ENCODE measurements around the gene RARB. TPM values are rescaled to one million over a fixed set of nuclear protein-coding genes. Genes with fewer than 3 reads are reported as not detected.

The RARB gene
- total and polyA plus RNA-seq, 9 of the 15 experiments (the other 6 are each of a cell fraction or from before 2014, with no cell fraction given) = 0.15 to 1.3 (median 0.27) TPM

- Histone ChIP-seq H3K27ac (ENCODE audit: extremely low read depth, low read depth, low read length) (no peak overlapping the region), H3K27me3 (ENCODE audit: control insufficient read depth in 2 of 2, insufficient read depth in 2 of 2, low read length in 2 of 2) (peaks cover 4 to 14% of the 10 kb centered on the region in 2 experiments; a peak in 3 of 5 replicates), H3K9ac (ENCODE audit: insufficient read depth in 1 of 2, low read depth in 2 of 2, low read length in 2 of 2) (no peak overlapping the region), H3K4me3 (no peak overlapping the region), H3K4me1 (replicated peaks in 1 of 2; ENCODE audit: control insufficient read depth in 2 of 2, insufficient read depth in 2 of 2, low read length in 2 of 2) (no peaks in the 10 kb centered on the region), H3K36me3 (ENCODE audit: control insufficient read depth, insufficient read depth, low read length) (no peaks in the 10 kb centered on the region), H3K79me2 (ENCODE audit: control insufficient read depth, insufficient read depth, low read length) (no peaks in the 10 kb centered on the region), H4K20me1 (replicated peaks; ENCODE audit: control insufficient read depth, insufficient read depth, low read length) (no peaks in the 10 kb centered on the region), H2AFZ (ENCODE audit: low read depth, low read length) (no peak overlapping the region), H3K4me2 (ENCODE audit: insufficient read depth, low read length) (no peak overlapping the region), H3K9me3 (replicated peaks; ENCODE audit: control insufficient read depth, insufficient read depth, low read depth, low read length) (no peaks in the 10 kb centered on the region), H3K9me1 (ENCODE audit: control insufficient read depth, insufficient read depth, low read length) (no peaks in the 10 kb centered on the region)
- CTCF ChIA-PET (ENCODE audit: low intra/inter-chr PET ratio) = no interaction called here
- BruUV-seq (replicated peaks) = no TSS peak
- intact Hi-C loops (cut with micrococcal nuclease) = loop anchor here (10.0 kb wide), 1 partner anchor 446 kb away; no protein-coding TSS in a partner anchor
- WGBS (ENCODE audit: insufficient coverage, low coverage, missing lambda C conversion rate) = 1% methylated on average over 11 of the region's 11 CpGs
- peak in 1 of 4 experiments; percentile 28 for DNase-seq (ENCODE audit: extremely low read depth in 1 of 4, low spot score in 3 of 4)
- FAIRE-seq = no peak
- POLR2A ChIA-PET = no interaction called here
- in situ Hi-C loops (cut with MboI) = no loop called here
- ATAC-seq = peak; percentile 66
- TF ChIP-seq ZNF76 (CRISPR knock-in tag; IDR thresholded peaks at IDR 0.05; ENCODE audit: borderline replicate concordance) = no peak
- TF ChIP-seq CEBPG (CRISPR knock-in tag; IDR thresholded peaks at IDR 0.05) = no peak
- peak in 1 of 2 experiments; percentile 52; a peak in 2 of 4 replicates for TF ChIP-seq CEBPG (tag; conservative IDR thresholded peaks at IDR 0.05 in 1 of 2, IDR thresholded peaks at IDR 0.05 in 1 of 2)
- TF ChIP-seq TOE1 (IDR thresholded peaks at IDR 0.05; ENCODE audit: borderline replicate concordance) = no peak
- no peak for TF ChIP-seq TOE1 (CRISPR knock-in tag; IDR thresholded peaks at IDR 0.05; ENCODE audit: borderline replicate concordance, low read depth)
- TF ChIP-seq PTTG1 (tag; IDR thresholded peaks at IDR 0.05; ENCODE audit: low read depth) = no peak
- TF ChIP-seq, protein P1, sequence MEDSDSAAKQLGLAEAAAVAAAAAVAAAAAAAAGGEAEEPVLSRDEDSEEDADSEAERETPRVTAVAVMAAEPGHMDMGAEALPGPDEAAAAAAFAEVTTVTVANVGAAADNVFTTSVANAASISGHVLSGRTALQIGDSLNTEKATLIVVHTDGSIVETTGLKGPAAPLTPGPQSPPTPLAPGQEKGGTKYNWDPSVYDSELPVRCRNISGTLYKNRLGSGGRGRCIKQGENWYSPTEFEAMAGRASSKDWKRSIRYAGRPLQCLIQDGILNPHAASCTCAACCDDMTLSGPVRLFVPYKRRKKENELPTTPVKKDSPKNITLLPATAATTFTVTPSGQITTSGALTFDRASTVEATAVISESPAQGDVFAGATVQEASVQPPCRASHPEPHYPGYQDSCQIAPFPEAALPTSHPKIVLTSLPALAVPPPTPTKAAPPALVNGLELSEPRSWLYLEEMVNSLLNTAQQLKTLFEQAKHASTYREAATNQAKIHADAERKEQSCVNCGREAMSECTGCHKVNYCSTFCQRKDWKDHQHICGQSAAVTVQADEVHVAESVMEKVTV (CRISPR knock-in tag; IDR thresholded peaks at IDR 0.05) = no peak
- TF ChIP-seq ZNF184 (CRISPR knock-in tag; IDR thresholded peaks at IDR 0.05) = no peak
- no peak for TF ChIP-seq TGIF2 (CRISPR knock-in tag; IDR thresholded peaks at IDR 0.05)
- TF ChIP-seq ZNF830 (CRISPR knock-in tag; IDR thresholded peaks at IDR 0.05) = no peak
- TF ChIP-seq MAFF (IDR thresholded peaks at IDR 0.05; ENCODE audit: low read length) = no peak
- TF ChIP-seq NFIC (IDR thresholded peaks at IDR 0.05) = peak; percentile 33; the same call in 1 of the 2 replicates
- no peak for TF ChIP-seq ZNF239 (CRISPR knock-in tag; IDR thresholded peaks at IDR 0.05)
- TF ChIP-seq ZNF668 (CRISPR knock-in tag; IDR thresholded peaks at IDR 0.05) = no peak
- no peak for TF ChIP-seq U2AF2 (optimal IDR thresholded peaks at IDR 0.05; ENCODE audit: low read depth, low read length)
- no peak for TF ChIP-seq CXXC5 (CRISPR knock-in tag; IDR thresholded peaks at IDR 0.05)
- TF ChIP-seq, protein P2, sequence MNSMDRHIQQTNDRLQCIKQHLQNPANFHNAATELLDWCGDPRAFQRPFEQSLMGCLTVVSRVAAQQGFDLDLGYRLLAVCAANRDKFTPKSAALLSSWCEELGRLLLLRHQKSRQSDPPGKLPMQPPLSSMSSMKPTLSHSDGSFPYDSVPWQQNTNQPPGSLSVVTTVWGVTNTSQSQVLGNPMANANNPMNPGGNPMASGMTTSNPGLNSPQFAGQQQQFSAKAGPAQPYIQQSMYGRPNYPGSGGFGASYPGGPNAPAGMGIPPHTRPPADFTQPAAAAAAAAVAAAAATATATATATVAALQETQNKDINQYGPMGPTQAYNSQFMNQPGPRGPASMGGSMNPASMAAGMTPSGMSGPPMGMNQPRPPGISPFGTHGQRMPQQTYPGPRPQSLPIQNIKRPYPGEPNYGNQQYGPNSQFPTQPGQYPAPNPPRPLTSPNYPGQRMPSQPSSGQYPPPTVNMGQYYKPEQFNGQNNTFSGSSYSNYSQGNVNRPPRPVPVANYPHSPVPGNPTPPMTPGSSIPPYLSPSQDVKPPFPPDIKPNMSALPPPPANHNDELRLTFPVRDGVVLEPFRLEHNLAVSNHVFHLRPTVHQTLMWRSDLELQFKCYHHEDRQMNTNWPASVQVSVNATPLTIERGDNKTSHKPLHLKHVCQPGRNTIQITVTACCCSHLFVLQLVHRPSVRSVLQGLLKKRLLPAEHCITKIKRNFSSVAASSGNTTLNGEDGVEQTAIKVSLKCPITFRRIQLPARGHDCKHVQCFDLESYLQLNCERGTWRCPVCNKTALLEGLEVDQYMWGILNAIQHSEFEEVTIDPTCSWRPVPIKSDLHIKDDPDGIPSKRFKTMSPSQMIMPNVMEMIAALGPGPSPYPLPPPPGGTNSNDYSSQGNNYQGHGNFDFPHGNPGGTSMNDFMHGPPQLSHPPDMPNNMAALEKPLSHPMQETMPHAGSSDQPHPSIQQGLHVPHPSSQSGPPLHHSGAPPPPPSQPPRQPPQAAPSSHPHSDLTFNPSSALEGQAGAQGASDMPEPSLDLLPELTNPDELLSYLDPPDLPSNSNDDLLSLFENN (IDR thresholded peaks at IDR 0.05; ENCODE audit: low read depth in 2 of 2, low read length in 2 of 2) = no peak
Observed at GRCh38 chr3:25448750-25449692, 21.0 kb downstream of the RARB start.

Data from K562 (cell line).